HG03175 (cell line): ENCODE measurements around the gene SV2B.

Experiments used
- ATAC-seq: cut with Tn5 transposase; IDR thresholded peaks from one replicate; pipeline ENCODE4 v1.9.1; 2021; ENCODE audit warnings: mild to moderate bottlenecking, moderate library complexity; ENCODE audit not compliant: unreplicated experiment

SV2B gene

GRCh38 chr15:91225741-91226140 lies 125.7 kb downstream of the SV2B start:
- no peak for ATAC-seq

- no peak for ATAC-seq
Observed at GRCh38 chr15:91227117-91227516, 127.1 kb downstream of the SV2B start.

GRCh38 chr15:91227766-91228165 lies 127.7 kb downstream of the SV2B start:
- no peak for ATAC-seq

- no peak for ATAC-seq
Observed at GRCh38 chr15:91228383-91228782, 128.3 kb downstream of the SV2B start.

GRCh38 chr15:91228890-91229289 lies 128.8 kb downstream of the SV2B start:
- ATAC-seq: no peak

- no peak for ATAC-seq
Observed at GRCh38 chr15:91231703-91232102, 131.6 kb downstream of the SV2B start.

- no peak for ATAC-seq
Observed at GRCh38 chr15:91234759-91235158, 134.7 kb downstream of the SV2B start.

- ATAC-seq: no peak
Observed at GRCh38 chr15:91235376-91235775, 135.3 kb downstream of the SV2B start.

- no peak for ATAC-seq
Observed at GRCh38 chr15:91237445-91237844, 137.4 kb downstream of the SV2B start.

GRCh38 chr15:91238644-91239425 lies 138.8 kb downstream of the SV2B start:
- no peak for ATAC-seq

- ATAC-seq: no peak
Observed at GRCh38 chr15:91243826-91244225, 143.8 kb downstream of the SV2B start.

GRCh38 chr15:91244919-91245318 lies 144.9 kb downstream of the SV2B start:
- ATAC-seq: no peak

GRCh38 chr15:91246998-91247397 lies 146.9 kb downstream of the SV2B start:
- ATAC-seq: no peak

- ATAC-seq: no peak
Observed at GRCh38 chr15:91249591-91249990, 149.5 kb downstream of the SV2B start.

GRCh38 chr15:91252322-91252721 lies 152.3 kb downstream of the SV2B start:
- no peak for ATAC-seq

- ATAC-seq: no peak
Observed at GRCh38 chr15:91252756-91253155, 152.7 kb downstream of the SV2B start.

- ATAC-seq: no peak
Observed at GRCh38 chr15:91253605-91254004, 153.5 kb downstream of the SV2B start.

- no peak for ATAC-seq
Observed at GRCh38 chr15:91254766-91255165, 154.7 kb downstream of the SV2B start.

GRCh38 chr15:91255670-91256192 lies 155.7 kb downstream of the SV2B start:
- ATAC-seq: no peak

- no peak for ATAC-seq
Observed at GRCh38 chr15:91257746-91258414, 157.8 kb downstream of the SV2B start.

- no peak for ATAC-seq
Observed at GRCh38 chr15:91258415-91258759, 158.3 kb downstream of the SV2B start.

- no peak for ATAC-seq
Observed at GRCh38 chr15:91259077-91259476, 159.0 kb downstream of the SV2B start.
